HepG2 (cell line): ENCODE measurements around the gene SIRPB1. TPM values are rescaled to one million over a fixed set of nuclear protein-coding genes. Genes with fewer than 3 reads are reported as not detected.
A peak's percentile ranks its signal among the peaks of the same experiment; 100 is the strongest.

Experiments
- CHD2 ChIP-seq: IDR thresholded peaks from 2 replicates; pipeline ENCODE4 v1.6.1; 2011; ENCODE audit warnings: low read depth, low read length, improper control_type of control experiment
- GATA4 ChIP-seq: sonication (generic); IDR thresholded peaks from 2 replicates; pipeline ENCODE4 v1.6.1; 2016; ENCODE audit warnings: antibody characterized with exemption, low read depth, borderline replicate concordance
- HMGXB3 ChIP-seq: sonication (generic); formaldehyde crosslinking; IDR thresholded peaks from 2 replicates; pipeline ENCODE4 v1.4.0; 2020; ENCODE audit warnings: missing genetic modification reagents, borderline replicate concordance
- HOXA3 ChIP-seq: sonication (generic); formaldehyde crosslinking; IDR thresholded peaks from 2 replicates; pipeline ENCODE4 v1.5.0; 2020; ENCODE audit warnings: missing genetic modification reagents
- MLLT10 ChIP-seq: sonication (generic); formaldehyde crosslinking; IDR thresholded peaks from 2 replicates; pipeline ENCODE4 v1.4.0; 2020; ENCODE audit warnings: missing genetic modification reagents
- PLSCR1 ChIP-seq: sonication (generic); formaldehyde crosslinking; IDR thresholded peaks from 2 replicates; pipeline ENCODE4 v1.5.0; 2020; ENCODE audit warnings: missing genetic modification reagents, mild to moderate bottlenecking, borderline replicate concordance
- RCOR2 ChIP-seq: IDR thresholded peaks from 2 replicates; pipeline ENCODE4 v1.6.1; 2016; ENCODE audit warnings: missing biosample characterization, missing genetic modification reagents
- RFX1 ChIP-seq: fragments of 450-650 bp; IDR thresholded peaks from 2 replicates; pipeline ENCODE4 v1.6.1; 2017
- RNF219 ChIP-seq: sonication (generic); formaldehyde crosslinking; IDR thresholded peaks from 2 replicates; pipeline ENCODE4 v1.5.0; 2020; ENCODE audit warnings: mild to moderate bottlenecking, missing genetic modification reagents
- SRSF1 ChIP-seq: fragments of 200-400 bp; formaldehyde crosslinking; optimal IDR thresholded peaks from 2 replicates; pipeline ENCODE3; 2017; ENCODE audit warnings: mild to moderate bottlenecking, low read depth, low read length, moderate library complexity
- TFAP4 ChIP-seq: sonication (generic); IDR thresholded peaks from 2 replicates; pipeline ENCODE4 v1.6.1; 2016; ENCODE audit warnings: low read depth, borderline replicate concordance
- U2AF2 ChIP-seq: fragments of 200-400 bp; formaldehyde crosslinking; IDR thresholded peaks from 2 replicates; pipeline ENCODE4 v1.6.1; 2017; ENCODE audit warnings: low read depth, mild to moderate bottlenecking, low read length
- XRCC5 ChIP-seq: fragments of 200-400 bp; formaldehyde crosslinking; optimal IDR thresholded peaks from 2 replicates; pipeline ENCODE3; 2017; ENCODE audit warnings: mild to moderate bottlenecking, low read length
- ZBTB26 ChIP-seq: IDR thresholded peaks from 2 replicates; pipeline ENCODE4 v1.6.1; 2016; ENCODE audit warnings: missing compliant biosample characterization, missing genetic modification reagents, borderline replicate concordance
- ZBTB7B ChIP-seq: sonication (generic); formaldehyde crosslinking; IDR thresholded peaks from 2 replicates; pipeline ENCODE4 v1.4.0; 2020; ENCODE audit warnings: missing genetic modification reagents
- ZFP62 ChIP-seq: sonication (generic); formaldehyde crosslinking; IDR thresholded peaks from 2 replicates; pipeline ENCODE4 v1.4.0; 2020; ENCODE audit warnings: missing genetic modification reagents
- ZKSCAN8 ChIP-seq: IDR thresholded peaks from 2 replicates; pipeline ENCODE4 v1.6.1; 2016; ENCODE audit warnings: borderline replicate concordance, missing genetic modification reagents, missing compliant biosample characterization
- ZNF264 ChIP-seq: sonication (generic); formaldehyde crosslinking; IDR thresholded peaks from 2 replicates; pipeline ENCODE4 v1.4.0; 2020; ENCODE audit warnings: missing genetic modification reagents
- ZNF335 ChIP-seq: sonication (generic); formaldehyde crosslinking; IDR thresholded peaks from 2 replicates; pipeline ENCODE4 v1.4.0; 2020; ENCODE audit warnings: missing genetic modification reagents
- ZNF484 ChIP-seq: sonication (generic); formaldehyde crosslinking; IDR thresholded peaks from 2 replicates; pipeline ENCODE4 v1.5.1; 2020; ENCODE audit warnings: mild to moderate bottlenecking, low read depth, missing genetic modification reagents, borderline replicate concordance
- ZNF530 ChIP-seq: sonication (generic); formaldehyde crosslinking; IDR thresholded peaks from 2 replicates; pipeline ENCODE4 v1.5.0; 2020; ENCODE audit warnings: low read depth, mild to moderate bottlenecking, missing genetic modification reagents
- ZNF7 ChIP-seq: IDR thresholded peaks from 2 replicates; pipeline ENCODE4 v1.6.1; 2016; ENCODE audit warnings: missing biosample characterization, missing genetic modification reagents
- ZNF816 ChIP-seq: sonication (generic); formaldehyde crosslinking; IDR thresholded peaks from 2 replicates; pipeline ENCODE4 v1.8.0; 2022; ENCODE audit warnings: missing genetic modification reagents, mild to moderate bottlenecking, borderline replicate concordance
- polyA plus RNA-seq, 8 experiments: library from polyadenylated mRNA; depleted of rRNA in 3 of 8; stranded (reverse) in 7 of 8; unstranded in 1 of 8; fragments of >200 nt; fragmentation: Illumina TruSeq in 4 of 8; extraction: Trizol in 4 of 8; gene quantifications; 2 replicates each; pipeline versions ENCODE4 v1.2.1 to v1.2.3, GENCODE V29; 2011 to 2016; ENCODE audit warnings: low read depth in 4 of 8, missing spikeins in 1 of 8, mixed read lengths in 1 of 8; ENCODE audit not compliant: insufficient read depth in 1 of 8
- total RNA-seq, 5 experiments: library from RNA; depleted of rRNA; stranded (reverse); fragments of >200 nt; fragmentation: Illumina TruSeq; extraction: Trizol; gene quantifications; 2 replicates each; pipeline ENCODE4 v1.2.3, GENCODE V29; 2016; ENCODE audit warnings: low read depth in 1 of 5

SIRPB1 gene
- total and polyA plus RNA-seq, 2 of the 13 experiments (the other 11 are each of a cell fraction or from before 2014, with no cell fraction given), result 0.41 to 1.4 TPM

- no peak for TF ChIP-seq RNF219 (CRISPR knock-in tag)
- TF ChIP-seq ZNF816 (CRISPR knock-in tag), result no peak
- TF ChIP-seq HOXA3 (CRISPR knock-in tag), result peak; percentile 73
- 0 out of 2 replicates have a peak, but pooled peaks have one; percentile 60 for TF ChIP-seq ZNF335
- TF ChIP-seq MLLT10 (CRISPR knock-in tag), result no peak
- TF ChIP-seq PLSCR1 (CRISPR knock-in tag), result no peak
- TF ChIP-seq ZNF264, result 0 out of 2 replicates have a peak, but pooled peaks have one; percentile 41
- TF ChIP-seq ZKSCAN8 (CRISPR knock-in tag), result no peak
- peak; percentile 76 for TF ChIP-seq RCOR2 (CRISPR knock-in tag)
- no peak for TF ChIP-seq U2AF2
- no peak for TF ChIP-seq GATA4
- TF ChIP-seq ZNF7 (CRISPR knock-in tag), result no peak
- TF ChIP-seq XRCC5, result peak; percentile 93
- 0 out of 2 replicates have a peak, but pooled peaks have one; percentile 39 for TF ChIP-seq HMGXB3 (CRISPR knock-in tag)
- no peak for TF ChIP-seq ZFP62 (CRISPR knock-in tag)
- TF ChIP-seq CHD2, result no peak
- TF ChIP-seq SRSF1, result no peak
- no peak for TF ChIP-seq TFAP4
- no peak for TF ChIP-seq RFX1
- TF ChIP-seq ZBTB7B (CRISPR knock-in tag), result peak; percentile 53; the same call in 1 of the 2 replicates
- TF ChIP-seq ZNF530 (CRISPR knock-in tag), result no peak
- peak; percentile 63; the same call in 1 of the 2 replicates for TF ChIP-seq ZBTB26
- no peak for TF ChIP-seq ZNF484 (CRISPR knock-in tag)
Measured at GRCh38 chr20:1636621-1637020, 16.8 kb upstream of the SIRPB1 start (continued).
